CD4-positive, alpha-beta T cell treated with Interleukin-4 for 1 hour (primary cell): ENCODE measurements around the gene C21orf58.

Experiments
- DNase-seq, 2 donors: peaks; one replicate each; pipeline ENCODE4 v3.0.0-alpha.2; 2020 to 2022

Gene C21orf58

DNA sequence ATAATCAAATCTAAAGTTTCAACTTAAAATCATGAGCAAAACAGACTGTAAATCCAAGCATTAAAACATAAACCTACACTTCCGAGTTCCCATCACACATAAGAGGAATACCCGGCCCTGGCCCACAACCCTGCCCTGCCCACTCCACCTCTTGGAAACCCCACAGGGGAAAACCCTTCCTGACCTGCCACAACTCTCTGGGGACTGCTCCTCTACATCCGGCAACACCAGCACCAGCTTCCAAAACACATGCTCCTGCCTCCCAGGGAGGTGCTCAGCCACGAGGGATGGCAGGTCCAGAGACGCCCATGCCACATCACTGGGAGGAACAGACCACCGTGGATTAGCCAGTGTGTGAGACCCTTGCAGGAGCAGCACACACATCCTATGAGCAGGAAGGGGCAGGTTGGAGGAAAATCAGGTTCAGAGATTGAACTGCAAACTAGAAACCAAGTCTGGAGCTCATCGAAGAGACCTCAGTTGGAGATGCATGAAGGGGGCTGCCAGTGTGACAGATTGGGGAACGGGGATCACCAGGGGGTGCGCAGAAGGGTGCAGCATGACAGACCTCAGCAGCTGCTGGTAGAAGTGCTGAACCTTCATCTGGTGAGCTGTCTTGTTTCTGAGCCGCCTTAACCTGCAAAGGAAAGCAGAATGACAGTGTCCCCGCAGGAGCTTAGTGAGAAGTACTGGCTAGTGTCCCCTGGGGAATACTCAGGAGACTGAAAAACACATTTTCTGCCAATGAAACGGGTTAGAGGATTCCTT, 69.3 kb downstream of the C21orf58 start:
- no peak for DNase-seq

DNA sequence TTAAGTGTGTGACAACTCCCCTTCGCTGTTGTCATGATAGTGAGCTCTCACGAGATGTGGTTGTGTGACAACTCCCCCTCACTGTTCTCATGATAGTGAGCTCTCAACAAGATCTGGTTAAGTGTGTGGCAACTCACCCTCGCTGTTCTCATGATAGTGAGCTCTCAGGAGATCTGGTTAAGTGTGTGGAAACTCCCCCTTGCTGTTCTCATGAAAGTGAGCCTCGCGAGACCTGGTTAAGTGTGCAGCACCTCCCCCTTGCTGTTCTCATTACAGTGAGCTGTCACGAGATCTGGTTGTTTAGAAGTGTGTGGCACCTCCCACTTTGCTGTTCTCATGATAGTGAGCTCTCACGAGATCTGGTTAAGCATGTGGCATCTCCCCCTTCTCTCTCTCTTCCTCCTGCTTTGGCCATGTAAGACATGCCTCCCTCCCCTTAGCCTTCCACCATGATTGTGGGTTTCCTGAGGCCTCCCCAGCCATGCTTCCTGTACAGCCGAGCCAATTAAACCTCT, 70.0 kb downstream of the C21orf58 start:
- DNase-seq: peak; percentile 68 to 71

DNA sequence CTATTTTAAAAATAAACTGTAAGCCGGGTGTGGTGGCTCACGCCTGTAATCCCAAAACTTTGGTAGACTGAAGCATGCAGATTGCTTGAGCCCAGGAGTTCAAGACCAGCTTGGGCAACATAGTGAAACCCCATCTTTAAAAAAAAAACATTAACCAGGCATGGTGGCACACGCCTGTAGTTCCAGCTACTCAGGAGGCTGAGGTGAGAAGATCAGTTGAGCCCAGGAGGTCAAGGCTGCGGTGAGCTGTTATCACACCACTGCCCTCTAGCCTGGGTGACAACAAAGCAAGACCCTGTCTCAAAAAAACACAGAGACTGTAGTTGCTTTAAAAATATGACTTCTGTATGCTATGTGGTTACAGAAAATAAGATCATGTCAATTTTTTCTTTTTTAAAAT, 70.8 kb downstream of the C21orf58 start:
- no peak for DNase-seq
